ENCODE measurements around the gene ULK2.

DNA sequence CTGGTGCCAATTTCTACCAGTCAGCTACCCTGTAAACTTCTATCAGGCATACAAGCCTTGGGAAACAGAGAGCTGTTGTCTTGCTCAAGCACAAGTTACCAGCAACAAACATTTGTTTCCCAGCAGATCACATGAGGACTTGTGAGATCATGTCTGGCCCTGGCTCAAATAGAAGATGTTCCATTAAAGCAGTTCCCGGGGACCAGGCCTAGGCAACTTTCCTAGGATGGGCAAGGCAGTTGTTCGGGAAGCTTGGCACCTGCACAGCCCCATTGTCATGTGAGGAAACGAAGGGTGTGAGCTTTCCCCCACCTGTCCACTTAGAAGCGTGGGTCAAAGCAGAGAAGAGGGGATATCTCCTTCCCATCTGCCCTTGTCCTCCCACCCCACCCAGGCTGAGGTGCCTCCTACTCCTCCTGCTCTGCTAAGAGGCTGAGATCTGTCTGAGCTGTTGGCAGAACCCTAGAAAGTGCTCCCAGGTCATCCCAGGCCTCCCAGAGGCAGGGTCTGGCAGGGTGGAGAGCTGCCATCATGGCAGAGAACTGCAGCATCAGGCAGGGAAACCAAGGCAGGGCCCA is 140.1 kb downstream of the ULK2 start:
- no peak for TF ChIP-seq PML (IDR thresholded peaks at IDR 0.05; ENCODE audit: low read length)
- TF ChIP-seq, protein P1, sequence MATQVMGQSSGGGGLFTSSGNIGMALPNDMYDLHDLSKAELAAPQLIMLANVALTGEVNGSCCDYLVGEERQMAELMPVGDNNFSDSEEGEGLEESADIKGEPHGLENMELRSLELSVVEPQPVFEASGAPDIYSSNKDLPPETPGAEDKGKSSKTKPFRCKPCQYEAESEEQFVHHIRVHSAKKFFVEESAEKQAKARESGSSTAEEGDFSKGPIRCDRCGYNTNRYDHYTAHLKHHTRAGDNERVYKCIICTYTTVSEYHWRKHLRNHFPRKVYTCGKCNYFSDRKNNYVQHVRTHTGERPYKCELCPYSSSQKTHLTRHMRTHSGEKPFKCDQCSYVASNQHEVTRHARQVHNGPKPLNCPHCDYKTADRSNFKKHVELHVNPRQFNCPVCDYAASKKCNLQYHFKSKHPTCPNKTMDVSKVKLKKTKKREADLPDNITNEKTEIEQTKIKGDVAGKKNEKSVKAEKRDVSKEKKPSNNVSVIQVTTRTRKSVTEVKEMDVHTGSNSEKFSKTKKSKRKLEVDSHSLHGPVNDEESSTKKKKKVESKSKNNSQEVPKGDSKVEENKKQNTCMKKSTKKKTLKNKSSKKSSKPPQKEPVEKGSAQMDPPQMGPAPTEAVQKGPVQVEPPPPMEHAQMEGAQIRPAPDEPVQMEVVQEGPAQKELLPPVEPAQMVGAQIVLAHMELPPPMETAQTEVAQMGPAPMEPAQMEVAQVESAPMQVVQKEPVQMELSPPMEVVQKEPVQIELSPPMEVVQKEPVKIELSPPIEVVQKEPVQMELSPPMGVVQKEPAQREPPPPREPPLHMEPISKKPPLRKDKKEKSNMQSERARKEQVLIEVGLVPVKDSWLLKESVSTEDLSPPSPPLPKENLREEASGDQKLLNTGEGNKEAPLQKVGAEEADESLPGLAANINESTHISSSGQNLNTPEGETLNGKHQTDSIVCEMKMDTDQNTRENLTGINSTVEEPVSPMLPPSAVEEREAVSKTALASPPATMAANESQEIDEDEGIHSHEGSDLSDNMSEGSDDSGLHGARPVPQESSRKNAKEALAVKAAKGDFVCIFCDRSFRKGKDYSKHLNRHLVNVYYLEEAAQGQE (IDR thresholded peaks at IDR 0.05; ENCODE audit: low read depth, low read length): no peak
- TF ChIP-seq, protein P2, sequence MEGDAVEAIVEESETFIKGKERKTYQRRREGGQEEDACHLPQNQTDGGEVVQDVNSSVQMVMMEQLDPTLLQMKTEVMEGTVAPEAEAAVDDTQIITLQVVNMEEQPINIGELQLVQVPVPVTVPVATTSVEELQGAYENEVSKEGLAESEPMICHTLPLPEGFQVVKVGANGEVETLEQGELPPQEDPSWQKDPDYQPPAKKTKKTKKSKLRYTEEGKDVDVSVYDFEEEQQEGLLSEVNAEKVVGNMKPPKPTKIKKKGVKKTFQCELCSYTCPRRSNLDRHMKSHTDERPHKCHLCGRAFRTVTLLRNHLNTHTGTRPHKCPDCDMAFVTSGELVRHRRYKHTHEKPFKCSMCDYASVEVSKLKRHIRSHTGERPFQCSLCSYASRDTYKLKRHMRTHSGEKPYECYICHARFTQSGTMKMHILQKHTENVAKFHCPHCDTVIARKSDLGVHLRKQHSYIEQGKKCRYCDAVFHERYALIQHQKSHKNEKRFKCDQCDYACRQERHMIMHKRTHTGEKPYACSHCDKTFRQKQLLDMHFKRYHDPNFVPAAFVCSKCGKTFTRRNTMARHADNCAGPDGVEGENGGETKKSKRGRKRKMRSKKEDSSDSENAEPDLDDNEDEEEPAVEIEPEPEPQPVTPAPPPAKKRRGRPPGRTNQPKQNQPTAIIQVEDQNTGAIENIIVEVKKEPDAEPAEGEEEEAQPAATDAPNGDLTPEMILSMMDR (IDR thresholded peaks at IDR 0.05 in 2 of 3, conservative IDR thresholded peaks at IDR 0.05 in 1 of 3; ENCODE audit: control insufficient read depth in 2 of 3, extremely low read depth in 1 of 3, insufficient read depth in 1 of 3, low read depth in 3 of 3, low read length in 3 of 3): no peak
- no peak for TF ChIP-seq RELA (IDR thresholded peaks at IDR 0.05; ENCODE audit: borderline replicate concordance, partially characterized antibody)
- TF ChIP-seq EP300 (IDR thresholded peaks at IDR 0.05; ENCODE audit: borderline replicate concordance in 1 of 2, control insufficient read depth in 1 of 2, low read depth in 2 of 2, low read length in 2 of 2): no peak
- no peak for TF ChIP-seq SRF (IDR thresholded peaks at IDR 0.05; ENCODE audit: low read depth in 2 of 2, low read length in 2 of 2)
- TF ChIP-seq CEBPB (IDR thresholded peaks at IDR 0.05; ENCODE audit: borderline replicate concordance in 1 of 2, low read depth in 2 of 2, low read length in 2 of 2): no peak
- TF ChIP-seq RAD21 (IDR thresholded peaks at IDR 0.05; ENCODE audit: insufficient read depth, low read depth, low read length): no peak
- no peak for TF ChIP-seq STAT1 (conservative IDR thresholded peaks at IDR 0.05)
- no peak for TF ChIP-seq POLR2AphosphoS5 (IDR thresholded peaks at IDR 0.05; ENCODE audit: low read length)
- TF ChIP-seq LARP7 (IDR thresholded peaks at IDR 0.05): no peak
- TF ChIP-seq, protein P3, sequence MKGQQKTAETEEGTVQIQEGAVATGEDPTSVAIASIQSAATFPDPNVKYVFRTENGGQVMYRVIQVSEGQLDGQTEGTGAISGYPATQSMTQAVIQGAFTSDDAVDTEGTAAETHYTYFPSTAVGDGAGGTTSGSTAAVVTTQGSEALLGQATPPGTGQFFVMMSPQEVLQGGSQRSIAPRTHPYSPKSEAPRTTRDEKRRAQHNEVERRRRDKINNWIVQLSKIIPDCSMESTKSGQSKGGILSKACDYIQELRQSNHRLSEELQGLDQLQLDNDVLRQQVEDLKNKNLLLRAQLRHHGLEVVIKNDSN (IDR thresholded peaks at IDR 0.05; ENCODE audit: borderline replicate concordance, extremely low read length, insufficient read depth, low read depth, low read length): no peak
- TF ChIP-seq, protein P4, sequence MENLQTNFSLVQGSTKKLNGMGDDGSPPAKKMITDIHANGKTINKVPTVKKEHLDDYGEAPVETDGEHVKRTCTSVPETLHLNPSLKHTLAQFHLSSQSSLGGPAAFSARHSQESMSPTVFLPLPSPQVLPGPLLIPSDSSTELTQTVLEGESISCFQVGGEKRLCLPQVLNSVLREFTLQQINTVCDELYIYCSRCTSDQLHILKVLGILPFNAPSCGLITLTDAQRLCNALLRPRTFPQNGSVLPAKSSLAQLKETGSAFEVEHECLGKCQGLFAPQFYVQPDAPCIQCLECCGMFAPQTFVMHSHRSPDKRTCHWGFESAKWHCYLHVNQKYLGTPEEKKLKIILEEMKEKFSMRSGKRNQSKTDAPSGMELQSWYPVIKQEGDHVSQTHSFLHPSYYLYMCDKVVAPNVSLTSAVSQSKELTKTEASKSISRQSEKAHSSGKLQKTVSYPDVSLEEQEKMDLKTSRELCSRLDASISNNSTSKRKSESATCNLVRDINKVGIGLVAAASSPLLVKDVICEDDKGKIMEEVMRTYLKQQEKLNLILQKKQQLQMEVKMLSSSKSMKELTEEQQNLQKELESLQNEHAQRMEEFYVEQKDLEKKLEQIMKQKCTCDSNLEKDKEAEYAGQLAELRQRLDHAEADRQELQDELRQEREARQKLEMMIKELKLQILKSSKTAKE (IDR thresholded peaks at IDR 0.05; ENCODE audit: low read depth, poor library complexity, severe bottlenecking): no peak
